Coronary artery (tissue), 2 donors: ENCODE measurements around the gene MXRA7.
"Not testable (repeated sequence)": the region's sequence is repeated elsewhere in the genome, so short reads cannot be mapped to it uniquely, and the experiment has no call there.

Experiments
- DNase-seq: peaks from one replicate; pipeline ENCODE4 v3.0.0-alpha.2; 2017; ENCODE audit warnings: low spot score
- H3K27ac ChIP-seq, 2 donors: fragments of 200-600 bp; sonication (generic); one replicate each; pipeline ENCODE4 v1.5.1; 2016 to 2019
- H3K4me3 ChIP-seq: fragments of 200-600 bp; sonication (generic); 2 replicates; pipeline ENCODE4 v1.5.1; 2016; ENCODE audit warnings: mild to moderate bottlenecking, moderate library complexity
- CTCF ChIP-seq: fragments of 200-600 bp; sonication (generic); IDR thresholded peaks from one replicate; pipeline ENCODE4 v1.5.1; 2019; ENCODE audit warnings: antibody characterized with exemption

Gene MXRA7

GRCh38 chr17:76751416-76751993 lies 40.7 kb upstream of the MXRA7 start:
- Histone ChIP-seq H3K27ac (no peak overlapping the region), H3K4me3 (no peak overlapping the region)
- no peak for DNase-seq
- no peak for TF ChIP-seq CTCF

GRCh38 chr17:76748657-76749056 lies 37.9 kb upstream of the MXRA7 start:
- no peak for TF ChIP-seq CTCF

GRCh38 chr17:76747716-76748363 lies 37.1 kb upstream of the MXRA7 start:
- TF ChIP-seq CTCF, result no peak
- Histone ChIP-seq H3K27ac (no peak overlapping the region), H3K4me3 (no peak overlapping the region)
- DNase-seq, result no peak

More at GRCh38 chr17:76748657-76749056, 37.9 kb upstream of the MXRA7 start:
- Histone ChIP-seq H3K4me3 (no peak overlapping the region), H3K27ac (no peak overlapping the region)
- DNase-seq, result no peak

GRCh38 chr17:76745785-76746184 lies 35.0 kb upstream of the MXRA7 start:
- not testable (repeated sequence) for DNase-seq, H3K27ac ChIP-seq, H3K4me3 ChIP-seq

GRCh38 chr17:76744747-76745146 lies 34.0 kb upstream of the MXRA7 start:
- Histone ChIP-seq H3K27ac (no peak overlapping the region), H3K4me3 (no peak overlapping the region)
- DNase-seq, result no peak
- TF ChIP-seq CTCF, result no peak

- no peak for DNase-seq
- TF ChIP-seq CTCF, result no peak
- H3K27ac ChIP-seq, result no peak overlapping the region
- no peak overlapping the region for H3K4me3 ChIP-seq
Observed at GRCh38 chr17:76742958-76743357, 32.2 kb upstream of the MXRA7 start.

- no peak for DNase-seq
- no peak for TF ChIP-seq CTCF
- Histone ChIP-seq H3K27ac (peak overlapping the region; percentile 64 to 68), H3K4me3 (no peak overlapping the region)
Observed at GRCh38 chr17:76740329-76741118, 29.8 kb upstream of the MXRA7 start.

GRCh38 chr17:76739568-76740115 lies 28.9 kb upstream of the MXRA7 start:
- H3K27ac ChIP-seq, result peak overlapping the region in 1 of 2 donors; percentile 68
- DNase-seq, H3K4me3 ChIP-seq: not testable (repeated sequence)
